ENCODE measurements around the gene PSMD12.

The PSMD12 gene

GRCh38 chr17:67400193-67400592, 33.8 kb upstream of the PSMD12 start:
- no peak for TF ChIP-seq CTCF (conservative IDR thresholded peaks at IDR 0.05; ENCODE audit: low read depth, low read length)
- Histone ChIP-seq H3K9ac (no peak overlapping the region), H4K20me1 (ENCODE audit: insufficient read depth) (no peaks in the 10 kb centered on the region), H3K4me1 (ENCODE audit: low read depth, poor library complexity, severe bottlenecking) (peaks cover 3% of the 10 kb centered on the region), H3K27ac (no peak overlapping the region), H2AFZ (ENCODE audit: low read depth) (no peak overlapping the region), H3K4me2 (no peak overlapping the region), H3K79me2 (ENCODE audit: insufficient read depth, low read depth) (peaks cover 74% of the 10 kb centered on the region; the same call in 1 of the 2 replicates), H3K36me3 (ENCODE audit: insufficient read depth) (no peaks in the 10 kb centered on the region), H3K4me3 (IDR thresholded peaks at IDR 0.05; ENCODE audit: insufficient read depth, low read depth, low read length) (no peak overlapping the region), H3K27me3 (ENCODE audit: insufficient read depth, low read depth) (no peaks in the 10 kb centered on the region)

- Histone ChIP-seq H2AFZ (ENCODE audit: low read depth) (no peak overlapping the region), H3K4me3 (IDR thresholded peaks at IDR 0.05; ENCODE audit: insufficient read depth, low read depth, low read length) (no peak overlapping the region), H3K4me1 (ENCODE audit: low read depth, poor library complexity, severe bottlenecking) (peaks cover 3% of the 10 kb centered on the region), H3K27me3 (ENCODE audit: insufficient read depth, low read depth) (no peaks in the 10 kb centered on the region), H3K9ac (no peak overlapping the region), H3K4me2 (no peak overlapping the region), H3K36me3 (ENCODE audit: insufficient read depth) (no peaks in the 10 kb centered on the region), H4K20me1 (ENCODE audit: insufficient read depth) (no peaks in the 10 kb centered on the region), H3K79me2 (ENCODE audit: insufficient read depth, low read depth) (peaks cover 69% of the 10 kb centered on the region; the same call in 1 of the 2 replicates), H3K27ac (no peak overlapping the region)
- no peak for TF ChIP-seq CTCF (conservative IDR thresholded peaks at IDR 0.05; ENCODE audit: low read depth, low read length)
Measured at GRCh38 chr17:67399676-67400075, 33.3 kb upstream of the PSMD12 start.

GRCh38 chr17:67393809-67394397, 27.5 kb upstream of the PSMD12 start:
- no peak for TF ChIP-seq CTCF (conservative IDR thresholded peaks at IDR 0.05; ENCODE audit: low read depth, low read length)
- Histone ChIP-seq H4K20me1 (ENCODE audit: insufficient read depth) (peaks cover 6% of the 10 kb centered on the region; the same call in 1 of the 2 replicates), H3K4me1 (ENCODE audit: low read depth, poor library complexity, severe bottlenecking) (peaks cover 27% of the 10 kb centered on the region), H3K79me2 (ENCODE audit: insufficient read depth, low read depth) (peaks cover 55% of the 10 kb centered on the region), H2AFZ (ENCODE audit: low read depth) (no peak overlapping the region), H3K4me3 (IDR thresholded peaks at IDR 0.05; ENCODE audit: insufficient read depth, low read depth, low read length) (no peak overlapping the region), H3K4me2 (no peak overlapping the region), H3K9ac (no peak overlapping the region), H3K27ac (no peak overlapping the region), H3K27me3 (ENCODE audit: insufficient read depth, low read depth) (no peaks in the 10 kb centered on the region), H3K36me3 (ENCODE audit: insufficient read depth) (no peaks in the 10 kb centered on the region)

- no peaks in the 10 kb centered on the region for H3K36me3 ChIP-seq (ENCODE audit: insufficient read depth)
- no peak overlapping the region for H3K4me3 ChIP-seq (IDR thresholded peaks at IDR 0.05; ENCODE audit: insufficient read depth, low read depth, low read length)
- peaks cover 66% of the 10 kb centered on the region for H3K79me2 ChIP-seq (ENCODE audit: insufficient read depth, low read depth)
- H3K27me3 ChIP-seq (ENCODE audit: insufficient read depth, low read depth) = no peaks in the 10 kb centered on the region
- no peak overlapping the region for H3K27ac ChIP-seq
- H4K20me1 ChIP-seq (ENCODE audit: insufficient read depth) = peaks cover 6% of the 10 kb centered on the region; the same call in 1 of the 2 replicates
- no peak for TF ChIP-seq CTCF (conservative IDR thresholded peaks at IDR 0.05; ENCODE audit: low read depth, low read length)
- H2AFZ ChIP-seq (ENCODE audit: low read depth) = no peak overlapping the region
- H3K4me1 ChIP-seq (ENCODE audit: low read depth, poor library complexity, severe bottlenecking) = peaks cover 30% of the 10 kb centered on the region
- no peak overlapping the region for H3K4me2 ChIP-seq
- H3K9ac ChIP-seq = no peak overlapping the region
Measured at GRCh38 chr17:67392111-67392510, 25.7 kb upstream of the PSMD12 start.
